Subcutaneous adipose tissue (tissue), 4 donors: ENCODE measurements around the gene PGA4. TPM values are rescaled to one million over a fixed set of nuclear protein-coding genes. Genes with fewer than 3 reads are reported as not detected.

Experiments
- CTCF ChIP-seq: fragments of 450-650 bp; IDR thresholded peaks from one replicate; pipeline ENCODE4 v1.5.1; 2016; ENCODE audit warnings: low read depth, mild to moderate bottlenecking, control low read depth, antibody characterized with exemption, moderate library complexity
- total RNA-seq, 4 donors: library from RNA; depleted of rRNA; stranded (reverse); fragments of >200 nt; gene quantifications; one replicate each; pipeline ENCODE4 v1.1.0, GENCODE V29; 2016

Gene PGA4
- total RNA-seq, 4 donors from 2014 or later: 1.3 to 44.5 (median 24.4) TPM

GRCh38 chr11:61183645-61184044, 38.5 kb upstream of the PGA4 start:
- TF ChIP-seq CTCF: no peak

GRCh38 chr11:61186504-61186903, 35.6 kb upstream of the PGA4 start:
- no peak for TF ChIP-seq CTCF

- TF ChIP-seq CTCF: no peak
These were observed 34.5 kb upstream of the PGA4 start for GRCh38 chr11:61187505-61188130.

GRCh38 chr11:61189933-61190332, 32.2 kb upstream of the PGA4 start:
- no peak for TF ChIP-seq CTCF

- no peak for TF ChIP-seq CTCF
These were observed 28.6 kb upstream of the PGA4 start for GRCh38 chr11:61193596-61193995.

GRCh38 chr11:61194169-61194671, 27.9 kb upstream of the PGA4 start:
- TF ChIP-seq CTCF: no peak

GRCh38 chr11:61194981-61195695, 27.0 kb upstream of the PGA4 start:
- no peak for TF ChIP-seq CTCF
